HCT116 (cell line): ENCODE measurements around the gene CDH3.

ENCODE experiments used
- CTCF ChIP-seq, 3 experiments: fragments of 200-600 bp in 1 of 3; sonication (generic) in 1 of 3; IDR thresholded peaks in 2 of 3; conservative IDR thresholded peaks in 1 of 3; 2 replicates each; pipeline ENCODE4 v1.5.1; 2012 to 2017; ENCODE audit warnings: low read depth in 2 of 3, low read length in 2 of 3, antibody characterized with exemption in 1 of 3, borderline replicate concordance in 1 of 3, control low read depth in 1 of 3, mild to moderate bottlenecking in 1 of 3, mixed read lengths in 1 of 3, mixed run types in 1 of 3, moderate library complexity in 1 of 3; ENCODE audit not compliant: insufficient read depth in 1 of 3
- EZH2 ChIP-seq: fragments of 200-600 bp; sonication (generic); IDR thresholded peaks from 2 replicates; pipeline ENCODE4 v1.6.1; 2017; ENCODE audit warnings: antibody characterized with exemption, mixed run types
- EZH2phosphoT487 ChIP-seq: fragments of 200-600 bp; IDR thresholded peaks from 2 replicates; pipeline ENCODE4 v1.6.1; 2018; ENCODE audit warnings: antibody characterized with exemption, borderline replicate concordance
- JUND ChIP-seq: IDR thresholded peaks from 2 replicates; pipeline ENCODE4 v1.6.1; 2012
- POLR2A ChIP-seq: IDR thresholded peaks from 2 replicates; pipeline ENCODE4 v1.7.0; 2011; ENCODE audit warnings: borderline replicate concordance; ENCODE audit not compliant: insufficient read depth, insufficient read length; ENCODE audit errors: extremely low read depth
- RAD21 ChIP-seq: IDR thresholded peaks from 2 replicates; pipeline ENCODE4 v1.6.1; 2012; ENCODE audit warnings: low read depth, mild to moderate bottlenecking
- YY1 ChIP-seq: IDR thresholded peaks from 2 replicates; pipeline ENCODE4 v1.6.1; 2011; ENCODE audit warnings: low read length, low read depth, moderate library complexity, mild to moderate bottlenecking; ENCODE audit not compliant: insufficient replicate concordance; ENCODE audit errors: extremely low read depth

DNA sequence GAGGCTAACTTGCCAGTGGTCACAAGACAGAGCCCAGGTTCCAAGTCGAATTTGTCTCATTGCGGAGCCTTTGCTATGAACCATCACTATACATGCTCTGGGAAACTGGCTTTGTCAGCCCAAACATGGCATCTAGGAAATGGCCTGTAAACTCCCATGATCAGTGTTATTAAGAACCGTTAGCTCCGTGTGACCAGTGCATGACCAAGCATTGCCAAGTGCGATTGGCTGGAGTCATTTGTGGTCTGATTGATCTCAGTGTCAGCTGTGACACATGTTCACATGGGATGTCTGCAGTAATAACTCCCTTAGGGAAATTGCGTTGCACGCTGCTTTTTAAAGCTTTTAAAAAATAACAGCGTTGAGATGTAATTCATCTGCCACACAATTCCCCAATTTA is 18.6 kb upstream of the CDH3 start:
- no peak for TF ChIP-seq EZH2
- no peak for TF ChIP-seq EZH2phosphoT487
- no peak for TF ChIP-seq YY1
- TF ChIP-seq POLR2A = no peak
- TF ChIP-seq CTCF (IDR thresholded peaks at IDR 0.05 in 2 of 3, conservative IDR thresholded peaks at IDR 0.05 in 1 of 3; ENCODE audit: borderline replicate concordance in 1 of 3, insufficient read depth in 1 of 3, low read depth in 2 of 3, low read length in 2 of 3) = no peak
- no peak for TF ChIP-seq RAD21
- no peak for TF ChIP-seq JUND
